Measurements from ENCODE around the gene PYGB.
"Not testable (repeated sequence)": the region's sequence is repeated elsewhere in the genome, so short reads cannot be mapped to it uniquely, and the experiment has no call there.

PYGB gene

GRCh38 chr20:25296094-25297093, 48.5 kb downstream of the PYGB start:
- DNase-seq (ENCODE audit: low read depth), result no peak

GRCh38 chr20:25297141-25297905, 49.4 kb downstream of the PYGB start:
- DNase-seq (ENCODE audit: low read depth), result no peak

GRCh38 chr20:25299806-25300205, 51.9 kb downstream of the PYGB start:
- no peak for DNase-seq (ENCODE audit: low read depth)

- no peak for DNase-seq (ENCODE audit: low read depth)
Measured at GRCh38 chr20:25300496-25301170, 52.7 kb downstream of the PYGB start.

GRCh38 chr20:25301357-25301920, 53.6 kb downstream of the PYGB start:
- DNase-seq (ENCODE audit: low read depth), result no peak

- DNase-seq (ENCODE audit: low read depth), result no peak
Measured at GRCh38 chr20:25302596-25302995, 54.7 kb downstream of the PYGB start.

- no peak for DNase-seq (ENCODE audit: low read depth)
Measured at GRCh38 chr20:25303292-25304024, 55.6 kb downstream of the PYGB start.

GRCh38 chr20:25304025-25304549, 56.2 kb downstream of the PYGB start:
- DNase-seq (ENCODE audit: low read depth), result no peak

- no peak for DNase-seq (ENCODE audit: low read depth)
Measured at GRCh38 chr20:25306991-25307903, 59.4 kb downstream of the PYGB start.

- DNase-seq (ENCODE audit: low read depth), result no peak
Measured at GRCh38 chr20:25308083-25308491, 60.2 kb downstream of the PYGB start.

GRCh38 chr20:25308671-25309394, 60.9 kb downstream of the PYGB start:
- DNase-seq (ENCODE audit: low read depth), result no peak

GRCh38 chr20:25309395-25310267, 61.7 kb downstream of the PYGB start:
- DNase-seq (ENCODE audit: low read depth), result no peak

GRCh38 chr20:25310268-25310920, 62.5 kb downstream of the PYGB start:
- DNase-seq (ENCODE audit: low read depth), result peak; percentile 87

- peak; percentile 73 for DNase-seq (ENCODE audit: low read depth)
Measured at GRCh38 chr20:25310921-25311728, 63.2 kb downstream of the PYGB start.

GRCh38 chr20:25312716-25313115, 64.8 kb downstream of the PYGB start:
- not testable (repeated sequence) for DNase-seq (ENCODE audit: low read depth)

- no peak for DNase-seq (ENCODE audit: low read depth)
Measured at GRCh38 chr20:25313593-25313992, 65.7 kb downstream of the PYGB start.
